Measurements from ENCODE around the gene TWF1.
A peak's percentile ranks its signal among the peaks of the same experiment; 100 is the strongest.
"Not testable (repeated sequence)": the region's sequence is repeated elsewhere in the genome, so short reads cannot be mapped to it uniquely, and the experiment has no call there.

The TWF1 gene

DNA sequence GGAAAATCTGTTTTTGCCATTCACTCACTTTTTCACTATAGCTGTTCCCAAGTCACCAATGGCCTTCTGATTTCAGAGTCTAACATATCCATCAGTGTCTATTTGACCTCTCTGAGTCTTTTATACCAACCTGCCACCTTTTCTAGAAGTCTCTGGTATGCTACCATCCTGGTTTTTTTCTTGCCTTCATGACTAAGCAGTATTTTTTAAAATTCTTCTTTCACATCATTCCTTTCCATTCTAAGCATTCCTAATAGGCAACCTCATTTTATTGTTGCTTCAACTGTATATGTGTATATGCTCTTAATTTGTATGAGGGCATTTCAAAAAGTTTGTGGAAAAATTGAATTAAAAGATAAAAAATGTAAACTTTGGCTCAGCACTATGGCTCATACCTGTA is 42.3 kb downstream of the TWF1 start:
- Mint-ChIP-seq H3K27me3 (no peaks in the 10 kb centered on the region), H3K36me3 (peaks cover 19% of the 10 kb centered on the region), H3K4me1 (peaks cover 39% of the 10 kb centered on the region), H3K4me3 (no peak overlapping the region), H3K27ac (no peak overlapping the region), H3K9me3 (no peaks in the 10 kb centered on the region)
- no peak for ATAC-seq

DNA sequence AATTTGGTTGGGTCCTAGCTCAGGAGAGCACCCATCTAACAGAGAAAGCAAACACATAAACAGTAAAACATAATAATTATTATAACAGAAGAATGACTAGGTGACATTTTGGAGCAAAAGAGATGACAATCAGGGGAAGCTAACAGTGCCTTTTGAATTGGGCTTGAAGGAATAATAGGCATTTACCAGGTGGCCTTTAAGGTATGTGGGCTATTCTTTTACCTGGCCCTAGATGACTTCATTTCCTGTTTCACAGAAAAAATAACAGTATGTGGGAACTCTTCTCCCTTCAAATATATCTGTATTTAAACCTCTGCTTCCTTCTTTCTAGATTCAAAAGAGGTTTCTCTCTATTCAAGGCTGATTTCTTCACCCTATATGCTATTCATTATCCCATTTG is 43.5 kb downstream of the TWF1 start:
- Mint-ChIP-seq H3K27me3 (no peaks in the 10 kb centered on the region), H3K4me3 (no peak overlapping the region), H3K36me3 (peaks cover 15% of the 10 kb centered on the region), H3K9me3 (no peaks in the 10 kb centered on the region), H3K4me1 (peaks cover 47% of the 10 kb centered on the region), H3K27ac (no peak overlapping the region)
- no peak for ATAC-seq

DNA sequence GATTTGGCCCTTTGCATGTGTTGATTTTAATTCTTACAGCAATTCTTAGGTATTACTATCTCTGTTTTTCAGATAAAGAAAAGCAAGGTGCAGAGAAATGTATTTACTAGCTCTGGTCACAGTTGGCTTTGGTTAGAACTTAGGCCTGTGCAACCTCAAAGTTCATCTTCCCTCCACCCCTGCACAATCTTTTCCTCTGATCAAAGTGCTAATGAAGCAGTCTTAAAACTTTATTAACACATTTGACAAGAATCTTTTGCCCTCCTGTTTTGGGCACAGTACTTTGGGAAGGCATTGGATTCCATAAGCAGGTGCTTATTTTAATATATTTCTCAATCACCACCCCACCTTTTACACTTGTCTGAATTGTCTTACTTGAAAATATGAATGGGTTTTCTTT is 44.6 kb downstream of the TWF1 start:
- H3K27me3 Mint-ChIP-seq: no peaks in the 10 kb centered on the region
- H3K27ac Mint-ChIP-seq: no peak overlapping the region
- peaks cover 57% of the 10 kb centered on the region for H3K4me1 Mint-ChIP-seq

DNA sequence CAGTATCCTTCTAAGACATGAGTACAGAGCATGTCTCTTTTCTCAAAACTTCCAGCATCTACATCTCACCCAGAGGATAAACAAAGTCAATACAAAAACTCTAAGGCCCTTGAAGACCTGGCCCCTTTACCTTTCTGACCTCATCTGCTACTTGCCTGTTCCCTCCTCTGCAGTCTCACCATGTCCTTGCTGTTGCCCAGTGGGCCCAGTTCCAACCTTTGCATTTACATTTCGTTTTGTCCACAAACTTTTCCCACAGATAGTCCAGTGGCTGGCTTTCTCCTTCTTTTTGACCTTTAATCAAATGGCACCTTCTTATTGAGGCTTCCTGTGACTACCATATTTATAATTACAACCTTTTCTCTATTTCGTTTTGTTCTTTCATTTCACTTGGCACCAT is 45.7 kb downstream of the TWF1 start:
- Mint-ChIP-seq H3K4me1 (peaks cover 68% of the 10 kb centered on the region), H3K27me3 (no peaks in the 10 kb centered on the region), H3K9me3 (no peaks in the 10 kb centered on the region), H3K27ac (peak overlapping the region; percentile 99), H3K4me3 (peak overlapping the region; percentile 99), H3K36me3 (peaks cover 15% of the 10 kb centered on the region)
- no peak for ATAC-seq

More for the DNA sequence above, 44.6 kb downstream of the TWF1 start:
- H3K4me3 Mint-ChIP-seq: no peak overlapping the region
- peaks cover 15% of the 10 kb centered on the region for H3K36me3 Mint-ChIP-seq
- no peaks in the 10 kb centered on the region for H3K9me3 Mint-ChIP-seq
- ATAC-seq: no peak

DNA sequence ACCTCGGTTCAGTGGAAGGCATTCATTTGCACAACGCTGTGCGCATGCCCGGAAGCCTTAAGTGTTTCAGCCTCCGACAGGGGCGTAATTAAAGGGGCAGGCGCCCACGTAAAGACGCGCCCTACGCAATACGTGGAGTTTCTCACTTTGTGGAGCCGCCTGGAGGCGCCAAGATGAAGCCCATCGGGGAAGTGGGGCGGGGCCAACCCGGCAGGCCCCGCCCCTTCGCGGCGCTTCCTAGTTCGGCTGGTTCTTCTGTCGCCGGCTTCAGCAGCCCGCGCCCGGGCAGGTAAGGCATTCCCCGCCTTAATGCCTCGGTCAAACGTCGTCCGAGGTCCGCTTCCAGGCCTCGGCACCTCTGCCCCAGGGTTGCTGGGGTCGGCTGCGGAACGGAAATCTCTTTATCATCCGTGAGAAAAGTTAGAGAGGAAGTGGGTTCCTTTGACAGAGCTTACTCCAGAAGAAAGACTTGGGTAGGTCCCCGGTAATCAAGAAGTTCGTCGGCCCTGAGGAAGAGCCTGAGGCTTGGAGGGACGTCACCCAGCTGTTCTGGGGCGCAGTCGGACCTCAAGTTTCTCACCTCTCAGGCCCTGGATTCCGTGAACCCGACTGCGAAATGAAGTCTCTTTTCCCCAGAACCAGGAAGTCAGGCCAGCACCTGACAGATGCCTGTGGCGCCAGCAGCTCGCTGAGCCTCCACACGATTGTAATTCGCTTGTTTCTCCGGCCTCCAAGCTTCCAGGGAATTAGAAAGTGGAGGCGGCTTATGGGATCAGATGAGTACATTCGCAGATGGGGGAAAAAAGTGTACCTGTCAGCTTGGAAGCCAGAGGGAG is 47.2 kb downstream of the TWF1 start, which contains the start of the genes IRAK4 and PUS7L:
Gene IRAK4, plus strand, starts transcription at position 224 of the 836 bp plus-strand sequence. CDS start 9,161 bp downstream, outside the sequence.
Gene PUS7L, minus strand, starts transcription at position 63 of the 836 bp plus-strand sequence. CDS start 3,545 bp downstream, outside the sequence.
- Mint-ChIP-seq H3K4me1 (peaks cover 71% of the 10 kb centered on the region), H3K9me3 (no peaks in the 10 kb centered on the region), H3K27me3 (no peaks in the 10 kb centered on the region), H3K36me3 (peaks cover 26% of the 10 kb centered on the region), H3K27ac (peak within 1 kb of the TSS; percentile 99), H3K4me3 (peak within 1 kb of the TSS; percentile 99)
- ATAC-seq: peak; percentile 99

DNA sequence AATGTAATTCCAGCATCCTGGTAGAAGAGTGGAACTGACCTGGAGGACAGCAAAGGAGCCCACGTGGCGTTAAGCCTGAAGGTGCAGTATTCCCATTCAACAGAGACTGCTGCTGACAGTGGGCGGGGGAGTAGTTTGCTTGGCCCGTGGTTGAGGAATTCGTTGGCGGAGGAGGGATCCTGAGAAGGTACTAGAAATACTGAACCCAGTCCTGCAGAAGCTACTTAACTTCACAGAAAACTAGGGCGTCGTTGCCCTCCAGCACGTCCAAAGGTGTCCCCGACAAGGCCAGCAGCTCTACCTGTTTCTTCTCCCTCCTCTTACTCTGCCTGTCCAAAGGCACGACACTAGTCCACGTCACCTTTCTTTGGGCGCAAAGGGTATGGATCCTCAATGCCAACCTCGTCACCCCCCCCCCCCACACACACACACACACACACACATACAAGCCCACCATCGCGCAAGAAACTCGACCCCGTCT is 47.8 kb downstream of the TWF1 start:
- Mint-ChIP-seq H3K27ac (peak overlapping the region; percentile 99), H3K27me3 (no peaks in the 10 kb centered on the region), H3K9me3 (no peaks in the 10 kb centered on the region), H3K36me3 (peaks cover 20% of the 10 kb centered on the region), H3K4me1 (peaks cover 65% of the 10 kb centered on the region), H3K4me3 (peak overlapping the region; percentile 99)
- peak; percentile 13 for ATAC-seq

DNA sequence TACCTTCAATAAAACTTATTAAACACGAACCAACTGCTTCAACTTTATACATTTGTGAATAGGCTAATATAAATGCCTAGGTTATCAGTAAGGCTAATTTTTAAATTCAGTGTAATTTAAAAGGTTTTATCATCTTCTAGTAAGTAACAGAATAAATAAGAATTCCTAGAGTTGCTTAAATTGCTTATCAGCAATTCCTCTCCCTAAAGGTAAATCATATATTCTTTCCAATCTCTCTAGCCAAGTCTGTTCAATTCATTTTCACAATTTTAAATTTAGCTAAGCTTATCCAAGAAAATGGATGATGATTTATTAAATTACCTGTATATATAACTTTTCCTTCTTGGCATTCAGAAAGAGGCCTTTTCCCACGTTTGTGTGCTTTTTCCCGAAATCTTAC is 52.1 kb downstream of the TWF1 start:
- H3K9me3 Mint-ChIP-seq: peaks cover 4% of the 10 kb centered on the region
- peaks cover 45% of the 10 kb centered on the region for H3K4me1 Mint-ChIP-seq
- H3K27ac Mint-ChIP-seq: no peak overlapping the region
- H3K27me3 Mint-ChIP-seq: no peaks in the 10 kb centered on the region
- ATAC-seq: no peak
- peaks cover 30% of the 10 kb centered on the region for H3K36me3 Mint-ChIP-seq
- H3K4me3 Mint-ChIP-seq: no peak overlapping the region

DNA sequence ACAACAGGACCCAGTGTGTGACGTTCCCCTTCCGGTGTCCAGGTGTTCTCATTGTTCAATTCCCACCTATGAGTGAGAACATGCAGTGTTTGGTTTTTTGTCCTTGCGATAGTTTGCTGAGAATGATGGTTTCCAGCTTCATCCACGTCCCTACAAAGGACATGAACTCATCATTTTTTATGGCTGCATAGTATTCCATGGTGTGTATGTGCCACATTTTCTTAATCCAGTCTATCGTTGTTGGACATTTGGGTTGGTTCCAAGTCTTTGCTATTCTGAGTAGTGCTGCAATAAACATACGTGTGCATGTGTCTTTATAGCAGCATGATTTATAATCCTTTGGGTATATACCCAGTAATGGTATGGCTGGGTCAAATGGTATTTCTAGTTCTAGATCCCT is 54.8 kb downstream of the TWF1 start:
- H3K4me3 Mint-ChIP-seq, H3K27ac Mint-ChIP-seq, H3K27me3 Mint-ChIP-seq, H3K9me3 Mint-ChIP-seq, ATAC-seq: not testable (repeated sequence)
- Mint-ChIP-seq H3K36me3 (peaks cover 36% of the 10 kb centered on the region), H3K4me1 (peaks cover 25% of the 10 kb centered on the region)

DNA sequence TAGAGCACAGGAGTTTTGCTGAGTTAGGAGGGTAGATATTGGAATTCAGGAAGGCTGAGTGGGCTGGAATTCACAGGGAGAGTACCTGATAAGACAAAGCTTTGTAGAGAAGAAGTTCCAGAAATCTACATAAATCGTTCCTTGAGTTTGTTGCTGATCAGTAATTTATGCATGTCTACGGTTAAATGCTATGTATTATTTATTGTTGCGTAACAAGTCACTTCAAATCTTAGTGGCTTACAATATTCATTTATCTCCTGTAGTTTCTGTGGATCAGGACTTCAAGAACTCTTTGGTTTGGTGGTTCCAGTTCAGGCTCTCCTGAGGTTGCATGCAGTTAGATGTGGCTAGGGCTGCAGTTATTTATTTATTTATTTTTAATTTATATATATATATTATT is 55.3 kb downstream of the TWF1 start:
- no peak overlapping the region for H3K4me3 Mint-ChIP-seq
- H3K27ac Mint-ChIP-seq: no peak overlapping the region
- no peak for ATAC-seq
- H3K9me3 Mint-ChIP-seq: peaks cover 4% of the 10 kb centered on the region
- peaks cover 20% of the 10 kb centered on the region for H3K4me1 Mint-ChIP-seq
- no peaks in the 10 kb centered on the region for H3K27me3 Mint-ChIP-seq
- peaks cover 39% of the 10 kb centered on the region for H3K36me3 Mint-ChIP-seq

DNA sequence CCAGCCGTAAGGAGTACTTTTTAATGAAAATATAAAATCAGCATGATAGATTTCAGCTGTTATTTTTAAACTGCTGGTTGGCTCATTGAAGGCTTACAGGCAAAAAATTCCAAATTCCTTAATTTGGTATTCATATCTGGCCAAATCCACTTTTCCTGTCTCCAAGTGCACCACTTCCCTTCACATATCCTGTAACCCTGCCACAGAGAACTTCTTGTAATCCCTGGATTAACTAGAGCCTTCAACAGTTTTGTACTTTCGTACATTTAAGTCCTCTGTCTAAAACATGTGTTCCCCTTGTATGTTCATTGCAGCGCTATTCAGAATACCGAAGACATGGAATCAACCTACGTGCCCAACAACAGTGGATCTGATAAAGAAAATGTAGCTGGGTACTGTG is 57.1 kb downstream of the TWF1 start:
- no peaks in the 10 kb centered on the region for H3K27me3 Mint-ChIP-seq
- H3K27ac Mint-ChIP-seq: no peak overlapping the region
- no peak for ATAC-seq

DNA sequence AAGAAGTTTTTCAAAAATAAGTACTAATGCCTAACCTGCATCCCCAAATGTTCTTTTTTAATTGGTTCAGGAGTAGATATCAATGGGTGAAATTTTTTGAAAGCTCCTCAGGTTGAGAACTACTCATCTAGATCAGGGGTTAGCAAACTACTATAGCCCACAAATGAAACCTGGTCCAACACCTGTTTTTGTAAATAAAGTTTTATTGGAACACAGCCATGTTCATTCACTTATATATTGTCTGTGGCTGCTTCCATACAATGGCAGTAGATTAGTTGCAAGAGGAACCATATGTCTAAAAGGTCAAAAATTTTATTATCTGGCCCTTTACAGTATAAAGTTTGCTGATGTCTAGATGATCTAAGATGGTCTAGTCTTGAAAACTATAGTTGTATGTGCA is 61.3 kb downstream of the TWF1 start:
- H3K4me3 Mint-ChIP-seq: no peak overlapping the region
- ATAC-seq: no peak
- H3K9me3 Mint-ChIP-seq: no peaks in the 10 kb centered on the region
- H3K36me3 Mint-ChIP-seq: peaks cover 47% of the 10 kb centered on the region
- H3K27me3 Mint-ChIP-seq: no peaks in the 10 kb centered on the region
- no peaks in the 10 kb centered on the region for H3K4me1 Mint-ChIP-seq
- no peak overlapping the region for H3K27ac Mint-ChIP-seq

More for the DNA sequence above, 57.1 kb downstream of the TWF1 start:
- Mint-ChIP-seq H3K4me1 (peaks cover 13% of the 10 kb centered on the region), H3K4me3 (no peak overlapping the region), H3K9me3 (peaks cover 4% of the 10 kb centered on the region), H3K36me3 (peaks cover 42% of the 10 kb centered on the region)

Measured in stimulated activated memory B cell treated with anti-CD40 and anti-IgM and Interleukin-4, amounts not matched to agents 10 μg/mL and 1 μg/mL and 100 μg/mL, for 72 hours (primary cell).